Astrocyte of the hippocampus (primary cell): ENCODE measurements around the gene TLE4.
"Not testable (repeated sequence)": the region's sequence is repeated elsewhere in the genome, so short reads cannot be mapped to it uniquely, and the experiment has no call there.

ENCODE experiments used
- DNase-seq: peaks from one replicate; pipeline ENCODE4 v3.0.0; 2011; ENCODE audit warnings: low read depth, low spot score

TLE4 gene

GRCh38 chr9:79731171-79731890 is 159.6 kb downstream of the TLE4 start:
- no peak for DNase-seq

GRCh38 chr9:79735023-79735779 is 163.4 kb downstream of the TLE4 start:
- no peak for DNase-seq

GRCh38 chr9:79736051-79736450 is 164.3 kb downstream of the TLE4 start:
- no peak for DNase-seq

GRCh38 chr9:79741381-79741780 is 169.6 kb downstream of the TLE4 start:
- DNase-seq: peak; percentile 28

- peak; percentile 46 for DNase-seq
Measured at GRCh38 chr9:79742110-79742721, 170.5 kb downstream of the TLE4 start.

GRCh38 chr9:79744521-79744920 is 172.8 kb downstream of the TLE4 start:
- no peak for DNase-seq

GRCh38 chr9:79745752-79746336 is 174.1 kb downstream of the TLE4 start:
- DNase-seq: no peak

GRCh38 chr9:79751895-79752466 is 180.2 kb downstream of the TLE4 start:
- not testable (repeated sequence) for DNase-seq

- no peak for DNase-seq
Measured at GRCh38 chr9:79756414-79756813, 184.6 kb downstream of the TLE4 start.

GRCh38 chr9:79757074-79757473 is 185.3 kb downstream of the TLE4 start:
- no peak for DNase-seq

GRCh38 chr9:79757881-79758669 is 186.3 kb downstream of the TLE4 start:
- DNase-seq: no peak

- DNase-seq: peak; percentile 34
Measured at GRCh38 chr9:79759460-79759859, 187.7 kb downstream of the TLE4 start.

- no peak for DNase-seq
Measured at GRCh38 chr9:79762070-79762469, 190.3 kb downstream of the TLE4 start.

GRCh38 chr9:79763671-79764285 is 192.0 kb downstream of the TLE4 start:
- DNase-seq: peak; percentile 74

- peak; percentile 98 for DNase-seq
Measured at GRCh38 chr9:79764374-79764773, 192.6 kb downstream of the TLE4 start.

- DNase-seq: peak; percentile 93
Measured at GRCh38 chr9:79765466-79765865, 193.7 kb downstream of the TLE4 start.

GRCh38 chr9:79766091-79766490 is 194.3 kb downstream of the TLE4 start:
- no peak for DNase-seq

GRCh38 chr9:79768194-79768593 is 196.4 kb downstream of the TLE4 start:
- peak; percentile 11 for DNase-seq

GRCh38 chr9:79769476-79770275 is 197.9 kb downstream of the TLE4 start:
- peak; percentile 9 for DNase-seq

- DNase-seq: peak; percentile 62
Measured at GRCh38 chr9:79774356-79774755, 202.6 kb downstream of the TLE4 start.
